H1 (cell line): Measurements from ENCODE around the gene SLC39A13. TPM values are rescaled to one million over a fixed set of nuclear protein-coding genes. Genes with fewer than 3 reads are reported as not detected.

Experiments
- CTCF ChIA-PET: fragments of 300-600 bp; sonication (Branson Sonifier 250); formaldehyde crosslinking; loops from one replicate; lab custom pipeline; 2021; ENCODE audit not compliant: partially characterized antibody; lab: Charles Lee
- POLR2A ChIA-PET: fragments of 300-600 bp; sonication (Branson Sonifier 250); formaldehyde crosslinking; loops from one replicate; lab custom pipeline; 2021; ENCODE audit warnings: inconsistent platforms; ENCODE audit not compliant: partially characterized antibody; lab: Charles Lee
- DNase-seq, 2 experiments: peaks; one replicate each; pipeline versions ENCODE4 v3.0.0 to v3.0.0-alpha.2; 2010 to 2022; ENCODE audit warnings: low spot score in 2 of 2, low read depth in 1 of 2, mixed read lengths in 1 of 2
- FAIRE-seq: peaks from 2 replicates; lab custom pipeline; 2011; peaks lifted over from hg19 to GRCh38; lab: Jason Lieb, UNC
- H2AFZ ChIP-seq: 2 replicates; pipeline ENCODE4 v1.8.1; 2012; ENCODE audit warnings: low read length, inconsistent platforms
- H2AK5ac ChIP-seq: 2 replicates; pipeline ENCODE4 v1.6.1; 2013; ENCODE audit warnings: low read depth, low read length
- H2BK120ac ChIP-seq: replicated peaks from 2 replicates; pipeline ENCODE3; 2013; ENCODE audit warnings: low read depth, low read length, inconsistent platforms
- H2BK12ac ChIP-seq: 2 replicates; pipeline ENCODE4 v1.6.1; 2013; ENCODE audit warnings: low read depth, low read length
- H2BK15ac ChIP-seq: 2 replicates; pipeline ENCODE4 v1.6.1; 2013; ENCODE audit warnings: low read length
- H2BK20ac ChIP-seq: 2 replicates; pipeline ENCODE4 v1.6.1; 2013; ENCODE audit warnings: low read length
- H2BK5ac ChIP-seq: 2 replicates; pipeline ENCODE4 v1.6.1; 2013; ENCODE audit warnings: low read depth, low read length
- H3K14ac ChIP-seq: 2 replicates; pipeline ENCODE4 v1.6.1; 2013; ENCODE audit warnings: inconsistent platforms; ENCODE audit not compliant: insufficient read length
- H3K18ac ChIP-seq: 2 replicates; pipeline ENCODE4 v1.6.1; 2013; ENCODE audit warnings: low read length; ENCODE audit errors: extremely low read depth
- H3K23ac ChIP-seq: 2 replicates; pipeline ENCODE4 v1.6.1; 2013; ENCODE audit warnings: inconsistent platforms; ENCODE audit not compliant: insufficient read length
- H3K23me2 ChIP-seq: 2 replicates; pipeline ENCODE4 v1.6.1; 2013; ENCODE audit warnings: low read depth, low read length
- H3K27ac ChIP-seq: 2 replicates; pipeline ENCODE4 v1.6.1; 2011; ENCODE audit warnings: low read depth, low read length, inconsistent platforms
- H3K27me3 ChIP-seq, 4 experiments: replicated peaks in 1 of 4; 1 replicate in 1 of 4; 2 replicates in 3 of 4; pipeline versions ENCODE4 v1.6.1 to v1.8.1; 2011 to 2013; ENCODE audit warnings: low read length in 3 of 4, mild to moderate bottlenecking in 3 of 4, inconsistent platforms in 2 of 4, mixed read lengths in 2 of 4, moderate library complexity in 1 of 4; ENCODE audit not compliant: control insufficient read depth in 3 of 4, insufficient read depth in 3 of 4; ENCODE audit errors: extremely low read depth in 1 of 4
- H3K36me3 ChIP-seq, 4 experiments: 2 replicates each; pipeline versions ENCODE4 v1.6.1 to v1.8.1; 2011 to 2013; ENCODE audit warnings: mild to moderate bottlenecking in 4 of 4, low read length in 3 of 4, moderate library complexity in 2 of 4, control low read depth in 1 of 4, inconsistent platforms in 1 of 4; ENCODE audit not compliant: insufficient read depth in 4 of 4, control insufficient read depth in 2 of 4
- H3K4ac ChIP-seq: replicated peaks from 2 replicates; pipeline ENCODE3; 2013; ENCODE audit warnings: low read length, low read depth, mixed read lengths, inconsistent platforms; ENCODE audit not compliant: insufficient read length
- H3K4me1 ChIP-seq, 4 experiments: replicated peaks in 1 of 4; 1 replicate in 1 of 4; 2 replicates in 3 of 4; pipeline versions ENCODE4 v1.6.1 to v1.8.1; 2011 to 2013; ENCODE audit warnings: low read length in 3 of 4, inconsistent platforms in 2 of 4, mixed read lengths in 1 of 4; ENCODE audit not compliant: insufficient read depth in 4 of 4, control insufficient read depth in 3 of 4
- H3K4me2 ChIP-seq, 2 experiments: 2 replicates each; pipeline versions ENCODE4 v1.6.1 to v1.8.1; 2011 to 2013; ENCODE audit warnings: low read depth in 2 of 2, low read length in 2 of 2, control low read depth in 1 of 2, inconsistent platforms in 1 of 2, mild to moderate bottlenecking in 1 of 2; ENCODE audit not compliant: insufficient read depth in 1 of 2
- H3K4me3 ChIP-seq, 4 experiments: fragments of 200-600, 300-600 bp in 1 of 4; sonication (generic), shearing (Covaris generic), sonication (Bioruptor Twin) in 1 of 4; 2 replicates each; pipeline versions ENCODE4 v1.5.1 to v1.8.1; 2011 to 2016; ENCODE audit warnings: low read length in 4 of 4, low read depth in 3 of 4, control low read depth in 2 of 4, inconsistent platforms in 2 of 4, mild to moderate bottlenecking in 2 of 4, mixed read lengths in 1 of 4, moderate library complexity in 1 of 4; ENCODE audit not compliant: insufficient read depth in 2 of 4; ENCODE audit errors: extremely low read depth in 1 of 4
- H3K56ac ChIP-seq: replicated peaks from 2 replicates; pipeline ENCODE3; 2013; ENCODE audit warnings: low read depth, mild to moderate bottlenecking, mixed read lengths, low read length, inconsistent platforms; ENCODE audit not compliant: insufficient read length
- H3K79me1 ChIP-seq: 2 replicates; pipeline ENCODE4 v1.6.1; 2013; ENCODE audit warnings: low read depth, low read length, control low read depth
- H3K79me2 ChIP-seq, 2 experiments: 2 replicates each; pipeline versions ENCODE4 v1.6.1 to v1.8.1; 2012 to 2013; ENCODE audit warnings: low read length in 2 of 2, mild to moderate bottlenecking in 2 of 2, inconsistent platforms in 1 of 2; ENCODE audit not compliant: insufficient read depth in 2 of 2, control insufficient read depth in 1 of 2
- H3K9ac ChIP-seq, 4 experiments: replicated peaks in 1 of 4; 1 replicate in 1 of 4; 2 replicates in 3 of 4; pipeline versions ENCODE4 v1.6.1 to v1.8.1; 2011 to 2013; ENCODE audit warnings: low read depth in 3 of 4, low read length in 3 of 4, control low read depth in 2 of 4, mild to moderate bottlenecking in 2 of 4, moderate library complexity in 2 of 4, inconsistent platforms in 1 of 4; ENCODE audit errors: extremely low read depth in 1 of 4
- H3K9me3 ChIP-seq, 2 experiments: 2 replicates each; pipeline versions ENCODE4 v1.6.1 to v1.8.1; 2012 to 2013; ENCODE audit warnings: mild to moderate bottlenecking in 2 of 2, moderate library complexity in 2 of 2, control low read depth in 1 of 2, inconsistent platforms in 1 of 2, low read depth in 1 of 2, low read length in 1 of 2, mixed read lengths in 1 of 2; ENCODE audit not compliant: insufficient read depth in 2 of 2
- H4K20me1 ChIP-seq, 2 experiments: replicated peaks in 1 of 2; 2 replicates each; pipeline versions ENCODE3 to v1.8.1; 2011 to 2013; ENCODE audit warnings: inconsistent platforms in 2 of 2, low read length in 2 of 2, mild to moderate bottlenecking in 1 of 2; ENCODE audit not compliant: insufficient read depth in 2 of 2, control insufficient read depth in 1 of 2
- H4K5ac ChIP-seq: 2 replicates; pipeline ENCODE4 v1.6.1; 2013; ENCODE audit warnings: low read length, low read depth, mixed read lengths, inconsistent platforms; ENCODE audit not compliant: insufficient read length
- H4K8ac ChIP-seq: 2 replicates; pipeline ENCODE4 v1.8.0; 2013; ENCODE audit warnings: mild to moderate bottlenecking, moderate library complexity, low read length, inconsistent platforms; ENCODE audit not compliant: insufficient read depth; ENCODE audit errors: extremely low read depth
- H4K91ac ChIP-seq: replicated peaks from 2 replicates; pipeline ENCODE3; 2013; ENCODE audit warnings: low read length, mixed read lengths, inconsistent platforms; ENCODE audit not compliant: insufficient read length
- RFX5 ChIP-seq: IDR thresholded peaks from 2 replicates; pipeline ENCODE4 v1.6.1; 2011; ENCODE audit warnings: low read depth, low read length, improper control_type of control experiment, borderline replicate concordance
- TEAD4 ChIP-seq: IDR thresholded peaks from 2 replicates; pipeline ENCODE4 v1.6.1; 2012; ENCODE audit warnings: low read depth, low read length, inconsistent platforms, mixed read lengths
- WGBS, 2 experiments: shearing (Covaris generic) in 1 of 2; methylation state at CpG; one replicate each; pipeline versions ENCODE4 v1.1.6 to v1.1.7; 2013 to 2015; ENCODE audit warnings: low lambda C conversion rate in 2 of 2, mixed read lengths in 2 of 2, inconsistent platforms in 1 of 2, low coverage in 1 of 2, missing lambda C conversion rate in 1 of 2; ENCODE audit not compliant: insufficient replicate concordance in 2 of 2, insufficient coverage in 1 of 2, insufficient read length in 1 of 2; ENCODE audit errors: extremely low coverage in 1 of 2, missing lambda C conversion rate in 1 of 2; 5-methylcytosine and 5-hydroxymethylcytosine counted together
- polyA plus RNA-seq, 7 experiments: library from polyadenylated mRNA; depleted of rRNA in 3 of 7; stranded (reverse) in 5 of 7; unstranded in 2 of 7; fragments of >200 nt in 5 of 7; fragments of 200-250 nt in 2 of 7; gene quantifications; 1 replicate in 5 of 7; 2 replicates in 1 of 7; 4 replicates in 1 of 7; pipeline versions ENCODE4 v1.2.1 to v1.2.3, GENCODE V29; 2011 to 2013; ENCODE audit warnings: missing spikeins in 2 of 7, mixed read lengths in 2 of 7
- total RNA-seq: library from RNA; stranded (reverse); fragmentation: NEBNext Ultra II Directional; extraction: Animal tissue kit (Norgen Biotek cat#: 25700); gene quantifications from 2 replicates; pipeline ENCODE4 v1.2.1, GENCODE V29; 2021
- TF ChIP-seq, protein P1 (sequence below), 3 experiments: IDR thresholded peaks; 1 replicate in 2 of 3; 2 replicates in 1 of 3; pipeline versions ENCODE4 v1.5.1 to v1.6.1; 2011; ENCODE audit warnings: low read length in 3 of 3, mild to moderate bottlenecking in 3 of 3, inconsistent platforms in 2 of 3, low read depth in 1 of 3, moderate library complexity in 1 of 3; ENCODE audit not compliant: insufficient read depth in 1 of 3; ENCODE audit errors: control extremely low read depth in 1 of 3

SLC39A13 gene
- total and polyA plus RNA-seq, 2 of the 8 experiments (the other 6 are each of a cell fraction or from before 2014, with no cell fraction given): 23.2 to 30.0 TPM

DNA sequence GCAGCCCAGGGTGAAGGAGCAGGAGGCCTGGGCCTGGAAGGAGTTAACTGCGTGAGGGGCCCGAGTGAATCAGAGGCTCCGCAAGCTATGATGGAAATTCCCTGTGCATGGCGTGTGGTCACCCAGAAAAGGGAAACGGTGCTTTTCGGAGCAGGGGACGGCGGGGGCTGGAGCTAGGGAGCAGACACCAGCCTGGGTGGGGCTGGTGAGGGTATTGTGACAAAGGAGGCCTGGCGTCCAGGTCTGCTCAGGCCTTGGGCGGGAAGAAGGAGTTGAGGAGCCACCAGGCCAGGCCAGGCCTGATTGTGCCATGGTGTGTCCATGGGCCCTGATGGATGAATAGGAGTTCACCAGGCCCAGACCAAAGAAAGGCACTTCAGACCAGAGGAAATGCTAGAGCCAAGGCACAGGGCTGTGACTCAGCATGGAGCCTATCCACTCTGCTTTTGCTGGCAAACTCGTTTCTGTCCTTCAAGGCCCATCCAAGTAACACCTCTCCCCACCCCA is 17.3 kb upstream of the SLC39A13 start:
- H3K4me3 ChIP-seq: no peak overlapping the region
- no peaks in the 10 kb centered on the region for H4K20me1 ChIP-seq
- no peak overlapping the region for H3K4ac ChIP-seq
- no peak overlapping the region for H3K14ac ChIP-seq
- H3K4me1 ChIP-seq: peaks cover 0 to 7% (median 0%) of the 10 kb centered on the region in 4 experiments; a peak in 2 of 7 replicates
- no peak overlapping the region for H2BK15ac ChIP-seq
- H3K9ac ChIP-seq: no peak overlapping the region
- H2BK12ac ChIP-seq: no peak overlapping the region
- FAIRE-seq (no peak), DNase-seq (no peak)
- no peaks in the 10 kb centered on the region for H3K9me3 ChIP-seq
- H4K5ac ChIP-seq: no peak overlapping the region
- no peak overlapping the region for H4K91ac ChIP-seq
- no peaks in the 10 kb centered on the region for H3K79me2 ChIP-seq
- TF ChIP-seq TEAD4 (no peak), RFX5 (no peak)
- TF ChIP-seq, protein P1, sequence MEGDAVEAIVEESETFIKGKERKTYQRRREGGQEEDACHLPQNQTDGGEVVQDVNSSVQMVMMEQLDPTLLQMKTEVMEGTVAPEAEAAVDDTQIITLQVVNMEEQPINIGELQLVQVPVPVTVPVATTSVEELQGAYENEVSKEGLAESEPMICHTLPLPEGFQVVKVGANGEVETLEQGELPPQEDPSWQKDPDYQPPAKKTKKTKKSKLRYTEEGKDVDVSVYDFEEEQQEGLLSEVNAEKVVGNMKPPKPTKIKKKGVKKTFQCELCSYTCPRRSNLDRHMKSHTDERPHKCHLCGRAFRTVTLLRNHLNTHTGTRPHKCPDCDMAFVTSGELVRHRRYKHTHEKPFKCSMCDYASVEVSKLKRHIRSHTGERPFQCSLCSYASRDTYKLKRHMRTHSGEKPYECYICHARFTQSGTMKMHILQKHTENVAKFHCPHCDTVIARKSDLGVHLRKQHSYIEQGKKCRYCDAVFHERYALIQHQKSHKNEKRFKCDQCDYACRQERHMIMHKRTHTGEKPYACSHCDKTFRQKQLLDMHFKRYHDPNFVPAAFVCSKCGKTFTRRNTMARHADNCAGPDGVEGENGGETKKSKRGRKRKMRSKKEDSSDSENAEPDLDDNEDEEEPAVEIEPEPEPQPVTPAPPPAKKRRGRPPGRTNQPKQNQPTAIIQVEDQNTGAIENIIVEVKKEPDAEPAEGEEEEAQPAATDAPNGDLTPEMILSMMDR (IDR thresholded peaks at IDR 0.05; ENCODE audit: control extremely low read depth in 1 of 3, insufficient read depth in 1 of 3, low read depth in 1 of 3, low read length in 3 of 3): no peak
- H3K27ac ChIP-seq: no peak overlapping the region
- H3K23ac ChIP-seq: no peak overlapping the region
- no peak overlapping the region for H3K4me2 ChIP-seq
- no peaks in the 10 kb centered on the region for H3K79me1 ChIP-seq
- H2BK5ac ChIP-seq: peak overlapping the region; percentile 26; the same call in 1 of the 2 replicates
- peak overlapping the region; percentile 57 for H4K8ac ChIP-seq
- H3K23me2 ChIP-seq: no peaks in the 10 kb centered on the region
- no peaks in the 10 kb centered on the region for H3K27me3 ChIP-seq
- no peak overlapping the region for H3K56ac ChIP-seq
- no peak overlapping the region for H2AFZ ChIP-seq
- H2AK5ac ChIP-seq: no peak overlapping the region
- POLR2A ChIA-PET: interaction anchor here (1.0 to 5.4 kb wide), 3 partner anchors 8 to 27 kb away, joined by 3 to 29 read pairs (median 3); partner anchors contain the start of gene SLC39A13
- H2BK120ac ChIP-seq: no peak overlapping the region
- WGBS, 2 experiments: 90% methylated on average over 11 of the region's 11 CpGs; no CpG with 5 or more reads in 1 of the 2 experiments
- CTCF ChIA-PET: interaction anchor here (0.8 to 10.7 kb wide), 7 partner anchors 9 to 36 kb away, joined by 3 to 78 read pairs (median 7); no protein-coding TSS in a partner anchor
- no peak overlapping the region for H2BK20ac ChIP-seq
- no peak overlapping the region for H3K18ac ChIP-seq
- H3K36me3 ChIP-seq: no peaks in the 10 kb centered on the region
